Measurements from ENCODE around the gene PLA2G6. TPM values are rescaled to one million over a fixed set of nuclear protein-coding genes. Genes with fewer than 3 reads are reported as not detected.
A peak's percentile ranks its signal among the peaks of the same experiment; 100 is the strongest.

The PLA2G6 gene
- total and polyA plus RNA-seq, 2 of the 13 experiments (the other 11 are each of a cell fraction or from before 2014, with no cell fraction given) = 4.8 to 11.5 TPM

DNA sequence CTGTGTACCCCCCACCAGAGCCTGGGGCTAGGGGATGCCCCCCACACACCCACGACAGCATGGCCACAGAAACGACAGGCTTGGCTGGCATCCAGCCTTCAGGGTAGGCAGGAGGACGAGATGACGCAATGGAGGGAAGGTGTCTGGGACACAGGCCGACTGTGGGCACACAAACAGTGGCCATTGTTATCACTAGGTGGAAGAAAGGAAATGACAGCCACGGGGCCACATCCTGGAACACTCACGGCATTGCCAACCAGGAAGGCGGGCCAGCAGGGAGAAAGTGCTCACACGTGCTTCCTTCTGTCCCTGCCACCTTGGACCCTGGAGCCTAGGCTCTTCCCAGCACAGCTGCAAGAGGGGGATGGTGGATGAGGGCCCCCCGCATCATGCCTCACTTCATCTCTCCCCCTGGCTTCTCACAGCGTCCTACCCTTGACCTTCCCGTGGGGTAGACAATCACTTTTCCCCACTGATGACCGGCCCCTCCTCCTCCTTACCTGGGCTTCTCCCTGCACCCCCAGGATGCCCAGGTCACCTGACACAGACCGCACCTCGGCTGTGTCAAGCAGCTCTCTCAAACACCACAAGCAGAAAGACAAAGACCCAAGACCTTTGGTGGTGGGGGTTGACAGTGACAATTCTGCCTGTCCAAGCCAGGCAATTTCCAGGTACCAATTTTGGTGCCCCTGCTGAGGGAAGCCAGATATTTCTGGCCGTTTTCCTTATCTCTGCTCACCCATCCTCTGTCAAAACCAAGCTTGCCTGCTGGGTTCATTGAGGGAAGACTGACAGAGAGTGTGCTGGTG lies 8.6 kb downstream of the PLA2G6 start (continued):
- TF ChIP-seq ZNF253 (CRISPR knock-in tag; IDR thresholded peaks at IDR 0.05; ENCODE audit: borderline replicate concordance) (0 out of 2 replicates have a peak, but pooled peaks have one; percentile 45), SETDB1 (CRISPR knock-in tag; IDR thresholded peaks at IDR 0.05; ENCODE audit: borderline replicate concordance) (no peak), ZMYM2 (CRISPR knock-in tag; IDR thresholded peaks at IDR 0.05) (no peak), ZBTB1 (CRISPR knock-in tag; IDR thresholded peaks at IDR 0.05; ENCODE audit: borderline replicate concordance) (no peak), NCOR1 (IDR thresholded peaks at IDR 0.05; ENCODE audit: borderline replicate concordance, low read length) (no peak), ZNF333 (CRISPR knock-in tag; IDR thresholded peaks at IDR 0.05; ENCODE audit: borderline replicate concordance) (no peak), FIP1L1 (IDR thresholded peaks at IDR 0.05; ENCODE audit: borderline replicate concordance, insufficient read depth, low read depth, low read length) (no peak), KDM5A (IDR thresholded peaks at IDR 0.05; ENCODE audit: borderline replicate concordance, low read length) (no peak), SMC3 (IDR thresholded peaks at IDR 0.05; ENCODE audit: low read length) (no peak; the same call in 1 of the 2 replicates), ZNF672 (CRISPR knock-in tag; IDR thresholded peaks at IDR 0.05) (no peak), MTA1 (CRISPR knock-in tag; IDR thresholded peaks at IDR 0.05; ENCODE audit: borderline replicate concordance) (no peak), ZEB1 (IDR thresholded peaks at IDR 0.05; ENCODE audit: insufficient replicate concordance, low read depth) (no peak), SALL1 (CRISPR knock-in tag; IDR thresholded peaks at IDR 0.05) (peak; percentile 62), RBAK (CRISPR knock-in tag; IDR thresholded peaks at IDR 0.05) (no peak), ZNF274 (CRISPR knock-in tag; IDR thresholded peaks at IDR 0.05) (no peak), HNRNPK (IDR thresholded peaks at IDR 0.05; ENCODE audit: low read depth, low read length, poor library complexity, severe bottlenecking) (no peak), NR3C1 (CRISPR knock-in tag; IDR thresholded peaks at IDR 0.05) (no peak), ZNF501 (CRISPR knock-in tag; IDR thresholded peaks at IDR 0.05) (no peak), ZNF10 (CRISPR knock-in tag; IDR thresholded peaks at IDR 0.05; ENCODE audit: borderline replicate concordance, low read depth) (no peak)
- TF ChIP-seq, protein P1, sequence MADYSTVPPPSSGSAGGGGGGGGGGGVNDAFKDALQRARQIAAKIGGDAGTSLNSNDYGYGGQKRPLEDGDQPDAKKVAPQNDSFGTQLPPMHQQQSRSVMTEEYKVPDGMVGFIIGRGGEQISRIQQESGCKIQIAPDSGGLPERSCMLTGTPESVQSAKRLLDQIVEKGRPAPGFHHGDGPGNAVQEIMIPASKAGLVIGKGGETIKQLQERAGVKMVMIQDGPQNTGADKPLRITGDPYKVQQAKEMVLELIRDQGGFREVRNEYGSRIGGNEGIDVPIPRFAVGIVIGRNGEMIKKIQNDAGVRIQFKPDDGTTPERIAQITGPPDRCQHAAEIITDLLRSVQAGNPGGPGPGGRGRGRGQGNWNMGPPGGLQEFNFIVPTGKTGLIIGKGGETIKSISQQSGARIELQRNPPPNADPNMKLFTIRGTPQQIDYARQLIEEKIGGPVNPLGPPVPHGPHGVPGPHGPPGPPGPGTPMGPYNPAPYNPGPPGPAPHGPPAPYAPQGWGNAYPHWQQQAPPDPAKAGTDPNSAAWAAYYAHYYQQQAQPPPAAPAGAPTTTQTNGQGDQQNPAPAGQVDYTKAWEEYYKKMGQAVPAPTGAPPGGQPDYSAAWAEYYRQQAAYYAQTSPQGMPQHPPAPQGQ (CRISPR knock-in tag; IDR thresholded peaks at IDR 0.05; ENCODE audit: borderline replicate concordance) = no peak
- TF ChIP-seq, protein P2, sequence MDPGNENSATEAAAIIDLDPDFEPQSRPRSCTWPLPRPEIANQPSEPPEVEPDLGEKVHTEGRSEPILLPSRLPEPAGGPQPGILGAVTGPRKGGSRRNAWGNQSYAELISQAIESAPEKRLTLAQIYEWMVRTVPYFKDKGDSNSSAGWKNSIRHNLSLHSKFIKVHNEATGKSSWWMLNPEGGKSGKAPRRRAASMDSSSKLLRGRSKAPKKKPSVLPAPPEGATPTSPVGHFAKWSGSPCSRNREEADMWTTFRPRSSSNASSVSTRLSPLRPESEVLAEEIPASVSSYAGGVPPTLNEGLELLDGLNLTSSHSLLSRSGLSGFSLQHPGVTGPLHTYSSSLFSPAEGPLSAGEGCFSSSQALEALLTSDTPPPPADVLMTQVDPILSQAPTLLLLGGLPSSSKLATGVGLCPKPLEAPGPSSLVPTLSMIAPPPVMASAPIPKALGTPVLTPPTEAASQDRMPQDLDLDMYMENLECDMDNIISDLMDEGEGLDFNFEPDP (CRISPR knock-in tag; conservative IDR thresholded peaks at IDR 0.05) = no peak
- TF ChIP-seq, protein P3, sequence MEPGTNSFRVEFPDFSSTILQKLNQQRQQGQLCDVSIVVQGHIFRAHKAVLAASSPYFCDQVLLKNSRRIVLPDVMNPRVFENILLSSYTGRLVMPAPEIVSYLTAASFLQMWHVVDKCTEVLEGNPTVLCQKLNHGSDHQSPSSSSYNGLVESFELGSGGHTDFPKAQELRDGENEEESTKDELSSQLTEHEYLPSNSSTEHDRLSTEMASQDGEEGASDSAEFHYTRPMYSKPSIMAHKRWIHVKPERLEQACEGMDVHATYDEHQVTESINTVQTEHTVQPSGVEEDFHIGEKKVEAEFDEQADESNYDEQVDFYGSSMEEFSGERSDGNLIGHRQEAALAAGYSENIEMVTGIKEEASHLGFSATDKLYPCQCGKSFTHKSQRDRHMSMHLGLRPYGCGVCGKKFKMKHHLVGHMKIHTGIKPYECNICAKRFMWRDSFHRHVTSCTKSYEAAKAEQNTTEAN (CRISPR knock-in tag; conservative IDR thresholded peaks at IDR 0.05) = 0 out of 2 replicates have a peak, but pooled peaks have one; percentile 26
- TF ChIP-seq, protein P4, sequence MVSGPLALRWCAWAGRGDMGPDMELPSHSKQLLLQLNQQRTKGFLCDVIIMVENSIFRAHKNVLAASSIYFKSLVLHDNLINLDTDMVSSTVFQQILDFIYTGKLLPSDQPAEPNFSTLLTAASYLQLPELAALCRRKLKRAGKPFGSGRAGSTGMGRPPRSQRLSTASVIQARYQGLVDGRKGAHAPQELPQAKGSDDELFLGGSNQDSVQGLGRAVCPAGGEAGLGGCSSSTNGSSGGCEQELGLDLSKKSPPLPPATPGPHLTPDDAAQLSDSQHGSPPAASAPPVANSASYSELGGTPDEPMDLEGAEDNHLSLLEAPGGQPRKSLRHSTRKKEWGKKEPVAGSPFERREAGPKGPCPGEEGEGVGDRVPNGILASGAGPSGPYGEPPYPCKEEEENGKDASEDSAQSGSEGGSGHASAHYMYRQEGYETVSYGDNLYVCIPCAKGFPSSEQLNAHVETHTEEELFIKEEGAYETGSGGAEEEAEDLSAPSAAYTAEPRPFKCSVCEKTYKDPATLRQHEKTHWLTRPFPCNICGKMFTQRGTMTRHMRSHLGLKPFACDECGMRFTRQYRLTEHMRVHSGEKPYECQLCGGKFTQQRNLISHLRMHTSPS (CRISPR knock-in tag; IDR thresholded peaks at IDR 0.05; ENCODE audit: low read depth) = peak; percentile 92
